PC-3 (cell line): ENCODE results near the gene SYNJ2.

Experiments
- EZH2 ChIP-seq: fragments of 300-600 bp; sonication (generic); IDR thresholded peaks from one replicate; pipeline ENCODE4 v1.6.1; 2017; ENCODE audit warnings: antibody characterized with exemption, mild to moderate bottlenecking, low read length; ENCODE audit not compliant: unreplicated experiment
- EZH2phosphoT487 ChIP-seq: fragments of 300-600 bp; sonication (generic); IDR thresholded peaks from 2 replicates; pipeline ENCODE4 v1.6.1; 2018; ENCODE audit warnings: mild to moderate bottlenecking, antibody characterized with exemption, low read length, borderline replicate concordance

- TF ChIP-seq EZH2 (no peak), EZH2phosphoT487 (no peak)
Observed at GRCh38 chr6:158028421-158028820, 46.8 kb downstream of the SYNJ2 start.
